Bronchial epithelial cell (primary cell): Measurements from ENCODE around the gene PTH1R. TPM values are rescaled to one million over a fixed set of nuclear protein-coding genes. Genes with fewer than 3 reads are reported as not detected.

ENCODE experiments used
- DNase-seq: peaks from one replicate; pipeline ENCODE4 v3.0.0-alpha.2; 2010; ENCODE audit warnings: low read depth
- FAIRE-seq: peaks from 2 replicates; lab custom pipeline; 2011; peaks lifted over from hg19 to GRCh38; lab: Jason Lieb, UNC
- H3K27me3 ChIP-seq: 2 replicates; pipeline ENCODE4 v1.5.1; 2011; ENCODE audit warnings: low read length; ENCODE audit not compliant: control insufficient read depth, insufficient read depth
- H3K36me3 ChIP-seq: 2 replicates; pipeline ENCODE4 v1.5.1; 2011; ENCODE audit warnings: low read length; ENCODE audit not compliant: control insufficient read depth, insufficient read depth
- H3K4me3 ChIP-seq: 2 replicates; pipeline ENCODE4 v1.5.1; 2011; ENCODE audit warnings: mild to moderate bottlenecking, low read depth, low read length, control low read depth
- total RNA-seq: library from RNA; depleted of rRNA; stranded (reverse); fragments of >200 nt; gene quantifications from 2 replicates; pipeline ENCODE4 v1.2.1, GENCODE V29; 2014
- TF ChIP-seq, protein P1 (sequence below): IDR thresholded peaks from 2 replicates; pipeline ENCODE4 v1.5.1; 2011; ENCODE audit warnings: mild to moderate bottlenecking, moderate library complexity, low read length, control low read depth, inconsistent platforms; ENCODE audit not compliant: insufficient read depth, severe bottlenecking

The PTH1R gene
- total RNA-seq, 1 donor from 2014 or later: not detected

DNA sequence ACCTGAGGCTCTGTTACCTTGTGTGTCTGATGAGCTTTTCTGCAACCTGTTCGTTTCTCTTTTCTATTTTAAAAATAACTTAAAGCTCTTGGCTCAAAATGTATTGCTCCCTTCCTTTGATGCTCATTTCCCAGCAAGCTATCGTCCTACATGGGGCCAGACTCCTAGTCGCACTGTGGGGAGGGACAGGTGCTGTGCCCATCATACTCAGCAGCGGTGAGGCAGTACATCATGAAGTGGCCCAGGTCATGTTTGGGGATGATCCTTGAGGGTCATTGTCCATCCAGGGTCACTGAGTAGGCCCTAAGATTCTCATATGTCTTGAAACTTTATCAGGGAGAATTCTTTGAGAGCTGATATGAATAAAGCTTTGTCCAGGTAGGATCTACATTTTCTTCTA lies 41.1 kb downstream of the PTH1R start:
- Histone ChIP-seq H3K27me3 (no peaks in the 10 kb centered on the region), H3K36me3 (peaks cover 28% of the 10 kb centered on the region), H3K4me3 (no peak overlapping the region)
- FAIRE-seq (no peak), DNase-seq (no peak)
- TF ChIP-seq, protein P1, sequence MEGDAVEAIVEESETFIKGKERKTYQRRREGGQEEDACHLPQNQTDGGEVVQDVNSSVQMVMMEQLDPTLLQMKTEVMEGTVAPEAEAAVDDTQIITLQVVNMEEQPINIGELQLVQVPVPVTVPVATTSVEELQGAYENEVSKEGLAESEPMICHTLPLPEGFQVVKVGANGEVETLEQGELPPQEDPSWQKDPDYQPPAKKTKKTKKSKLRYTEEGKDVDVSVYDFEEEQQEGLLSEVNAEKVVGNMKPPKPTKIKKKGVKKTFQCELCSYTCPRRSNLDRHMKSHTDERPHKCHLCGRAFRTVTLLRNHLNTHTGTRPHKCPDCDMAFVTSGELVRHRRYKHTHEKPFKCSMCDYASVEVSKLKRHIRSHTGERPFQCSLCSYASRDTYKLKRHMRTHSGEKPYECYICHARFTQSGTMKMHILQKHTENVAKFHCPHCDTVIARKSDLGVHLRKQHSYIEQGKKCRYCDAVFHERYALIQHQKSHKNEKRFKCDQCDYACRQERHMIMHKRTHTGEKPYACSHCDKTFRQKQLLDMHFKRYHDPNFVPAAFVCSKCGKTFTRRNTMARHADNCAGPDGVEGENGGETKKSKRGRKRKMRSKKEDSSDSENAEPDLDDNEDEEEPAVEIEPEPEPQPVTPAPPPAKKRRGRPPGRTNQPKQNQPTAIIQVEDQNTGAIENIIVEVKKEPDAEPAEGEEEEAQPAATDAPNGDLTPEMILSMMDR: no peak

DNA sequence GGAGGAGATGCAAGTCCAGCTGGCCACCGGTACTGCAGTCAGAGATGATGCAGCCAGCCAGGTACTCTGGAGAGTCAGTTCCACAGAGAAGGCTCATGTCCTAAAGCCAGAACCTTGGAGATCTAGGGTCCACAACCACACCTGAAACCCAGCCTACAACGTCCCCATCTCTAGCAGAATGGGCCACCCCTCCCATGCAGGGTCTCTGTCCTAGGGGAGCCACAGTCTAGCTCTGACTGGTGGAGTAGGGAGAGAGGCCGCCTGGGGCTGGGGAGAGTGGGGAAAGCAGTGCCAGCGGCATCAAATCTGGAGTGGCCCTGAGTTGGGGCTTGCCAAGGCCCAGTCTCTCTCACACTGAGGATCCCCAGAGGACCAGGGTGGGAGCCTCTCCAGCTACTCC lies 43.5 kb downstream of the PTH1R start:
- DNase-seq (no peak), FAIRE-seq (no peak)
- Histone ChIP-seq H3K27me3 (no peaks in the 10 kb centered on the region), H3K36me3 (peaks cover 46% of the 10 kb centered on the region), H3K4me3 (no peak overlapping the region)
- TF ChIP-seq, protein P1: no peak

DNA sequence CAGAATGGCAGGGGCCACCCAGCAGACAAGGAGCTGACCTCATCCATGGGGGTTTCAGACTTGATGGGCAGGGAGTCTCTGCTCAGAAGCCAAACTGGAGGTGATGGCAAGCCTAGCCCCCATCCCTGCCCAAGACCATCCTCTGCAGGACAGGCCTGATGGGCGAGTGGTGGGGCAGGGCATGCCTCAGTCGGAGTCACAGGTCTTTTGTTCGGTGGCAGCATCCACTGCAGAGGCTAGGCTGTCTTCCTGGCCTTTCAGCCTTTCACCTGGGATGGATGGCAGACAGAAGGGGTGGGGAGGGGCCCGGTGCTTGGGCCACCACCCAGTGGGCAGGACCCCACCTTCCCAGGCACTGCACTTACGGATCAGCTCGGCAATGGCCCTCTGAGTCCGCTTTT lies 44.4 kb downstream of the PTH1R start:
- Histone ChIP-seq H3K27me3 (no peaks in the 10 kb centered on the region), H3K4me3 (no peak overlapping the region), H3K36me3 (peaks cover 51% of the 10 kb centered on the region)
- TF ChIP-seq, protein P1: no peak
- no peak for DNase-seq
- FAIRE-seq: no peak

DNA sequence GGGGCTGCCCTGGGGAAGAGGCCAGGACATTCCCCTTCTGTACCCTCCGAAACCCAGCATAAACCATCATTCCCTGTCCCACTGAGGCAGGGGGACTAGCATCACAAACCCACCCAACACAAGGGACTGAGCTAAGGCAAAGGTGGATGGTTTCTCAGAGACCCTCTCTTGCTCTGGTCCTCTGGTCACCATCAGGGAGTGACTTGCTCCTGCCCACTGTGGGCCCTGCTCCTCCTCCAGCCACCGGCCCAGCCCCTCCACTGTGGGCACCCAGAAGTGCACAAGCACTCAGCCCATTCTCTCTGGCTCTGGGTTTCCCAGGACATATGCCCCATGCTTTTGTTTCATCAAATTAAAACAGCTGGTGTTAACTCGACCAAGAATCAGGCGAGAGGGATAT lies 44.9 kb downstream of the PTH1R start:
- H3K27me3 ChIP-seq: no peaks in the 10 kb centered on the region
- TF ChIP-seq, protein P1: no peak
- peaks cover 54% of the 10 kb centered on the region for H3K36me3 ChIP-seq
- no peak overlapping the region for H3K4me3 ChIP-seq
- no peak for FAIRE-seq
- no peak for DNase-seq

DNA sequence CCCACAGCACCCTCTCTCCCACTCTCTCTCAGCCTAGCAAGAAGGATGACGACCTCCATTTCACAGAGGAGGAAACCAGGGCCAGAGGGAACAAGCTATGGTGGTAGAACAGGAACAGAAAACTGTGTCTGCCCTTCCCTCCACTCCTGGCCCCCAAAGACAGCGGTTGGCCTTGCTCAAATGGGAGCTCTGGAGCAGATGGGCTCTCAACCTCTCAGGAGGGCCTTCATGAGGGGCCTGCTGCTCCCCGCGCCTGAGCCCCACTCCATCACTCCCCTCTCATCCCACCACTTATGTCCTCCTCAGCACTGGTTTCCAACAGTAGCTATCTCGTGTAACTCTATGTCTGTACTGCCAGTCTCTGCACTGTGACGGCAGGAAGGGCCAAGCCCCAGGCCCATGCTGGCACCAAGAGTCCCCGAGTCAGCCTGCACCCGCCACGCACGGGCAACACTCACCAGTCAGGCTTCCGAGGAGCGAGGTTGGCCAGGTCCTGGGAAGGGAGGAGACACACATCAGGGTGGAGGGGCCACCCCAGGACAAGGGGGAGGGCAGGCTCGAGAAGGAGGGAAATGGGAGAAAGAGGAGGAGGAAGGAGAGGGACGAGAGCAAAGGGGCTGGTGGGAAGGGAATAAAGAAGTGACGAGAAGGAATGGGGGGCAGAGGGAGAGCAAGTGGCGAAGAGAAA lies 45.5 kb downstream of the PTH1R start:
- peaks cover 56% of the 10 kb centered on the region for H3K36me3 ChIP-seq
- no peak for DNase-seq
- no peaks in the 10 kb centered on the region for H3K27me3 ChIP-seq
- no peak overlapping the region for H3K4me3 ChIP-seq
- TF ChIP-seq, protein P1: no peak
- FAIRE-seq: no peak
